Esophagus muscularis mucosa (tissue), 4 donors: Measurements from ENCODE around the gene GLTPD2. TPM values are rescaled to one million over a fixed set of nuclear protein-coding genes. Genes with fewer than 3 reads are reported as not detected.

ENCODE experiments used
- DNase-seq: peaks from one replicate; pipeline ENCODE4 v3.0.0-alpha.2; 2017; ENCODE audit errors: extremely low spot score
- H3K27ac ChIP-seq, 4 donors: fragments of 200-600 bp; sonication (generic); replicated peaks in 1 of 4; 1 replicate in 3 of 4; 2 replicates in 1 of 4; pipeline ENCODE4 v1.5.1; 2016 to 2019; ENCODE audit warnings: mild to moderate bottlenecking in 1 of 4
- H3K27me3 ChIP-seq, 4 donors: fragments of 200-600 bp; sonication (generic); one replicate each; pipeline versions ENCODE4 v1.5.1 to v1.6.0; 2016 to 2019
- H3K36me3 ChIP-seq, 4 donors: fragments of 200-600 bp; sonication (generic); one replicate each; pipeline ENCODE4 v1.5.1; 2016 to 2019
- H3K4me1 ChIP-seq, 4 donors: fragments of 200-600 bp; sonication (generic); one replicate each; pipeline ENCODE4 v1.5.1; 2016 to 2019
- H3K4me3 ChIP-seq, 4 donors: fragments of 200-600 bp; sonication (generic); 1 replicate in 2 of 4; 2 replicates in 2 of 4; pipeline ENCODE4 v1.5.1; 2016 to 2019; ENCODE audit warnings: mild to moderate bottlenecking in 4 of 4, moderate library complexity in 1 of 4
- H3K9me3 ChIP-seq, 4 donors: fragments of 200-600 bp; sonication (generic); 1 replicate in 3 of 4; 2 replicates in 1 of 4; pipeline ENCODE4 v1.5.1; 2016 to 2019
- EP300 ChIP-seq: sonication (generic); formaldehyde crosslinking; IDR thresholded peaks from one replicate; pipeline ENCODE4 v1.6.1; 2017; ENCODE audit warnings: antibody characterized with exemption
- POLR2A ChIP-seq: fragments of 450-650 bp; IDR thresholded peaks from one replicate; pipeline ENCODE4 v1.6.1; 2017; ENCODE audit warnings: antibody characterized with exemption, moderate library complexity, mild to moderate bottlenecking, low read depth
- POLR2AphosphoS5 ChIP-seq, 2 donors: sonication (generic); formaldehyde crosslinking; IDR thresholded peaks; one replicate each; pipeline ENCODE4 v1.6.1; 2017; ENCODE audit warnings: antibody characterized with exemption in 2 of 2
- WGBS: methylation state at CpG from one replicate; pipeline ENCODE4 v1.1.5; 2018; 5-methylcytosine and 5-hydroxymethylcytosine counted together
- intact Hi-C: fragments of 100-400 bp; cut with DNase I; formaldehyde crosslinking; loops from one replicate; pipeline ENCODE4 v1.15.1; 2023
- total RNA-seq, 4 donors: library from RNA; depleted of rRNA; stranded (reverse); fragments of >200 nt; gene quantifications; one replicate each; pipeline versions ENCODE4 v1.1.0 to v1.2.1, GENCODE V29; 2016
- TF ChIP-seq, protein P1 (sequence below), 3 experiments: fragments of 200-600 bp in 2 of 3; fragments of 450-650 bp in 1 of 3; sonication (generic) in 2 of 3; IDR thresholded peaks; one replicate each; pipeline ENCODE4 v1.5.1; 2017 to 2019; ENCODE audit warnings: antibody characterized with exemption in 3 of 3, mild to moderate bottlenecking in 2 of 3, moderate library complexity in 1 of 3

Gene GLTPD2
- total RNA-seq, 4 donors from 2014 or later, result not detected

DNA sequence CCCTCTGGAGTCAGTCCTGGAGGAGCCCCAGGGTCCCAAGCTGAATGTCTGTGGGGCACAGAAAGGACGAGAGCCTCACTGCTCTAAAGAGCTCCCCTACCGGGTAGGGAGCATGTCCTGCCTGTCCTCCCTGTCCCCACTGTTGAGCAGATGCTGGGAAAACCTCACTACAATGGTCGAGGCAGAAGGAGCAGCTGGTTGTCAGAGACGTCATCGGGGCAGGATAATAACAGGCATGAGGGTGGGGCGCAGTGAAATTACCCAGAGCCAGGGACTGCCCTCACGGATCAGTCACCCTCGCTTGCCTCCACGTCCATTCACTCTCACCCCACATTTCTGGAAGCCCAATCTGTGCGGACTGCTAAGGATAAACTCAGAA, 16.5 kb upstream of the GLTPD2 start:
- DNase-seq, result no peak
- Histone ChIP-seq H3K4me3 (no peak overlapping the region), H3K36me3 (no peaks in the 10 kb centered on the region), H3K27ac (no peak overlapping the region), H3K9me3 (no peaks in the 10 kb centered on the region), H3K4me1 (no peaks in the 10 kb centered on the region), H3K27me3 (peaks cover 0 to 31% (median 0%) of the 10 kb centered on the region in 4 donors)
- no peak for TF ChIP-seq POLR2A
- WGBS, result 82% methylated on average over 8 of the region's 10 CpGs
- intact Hi-C loops, result no loop called here

DNA sequence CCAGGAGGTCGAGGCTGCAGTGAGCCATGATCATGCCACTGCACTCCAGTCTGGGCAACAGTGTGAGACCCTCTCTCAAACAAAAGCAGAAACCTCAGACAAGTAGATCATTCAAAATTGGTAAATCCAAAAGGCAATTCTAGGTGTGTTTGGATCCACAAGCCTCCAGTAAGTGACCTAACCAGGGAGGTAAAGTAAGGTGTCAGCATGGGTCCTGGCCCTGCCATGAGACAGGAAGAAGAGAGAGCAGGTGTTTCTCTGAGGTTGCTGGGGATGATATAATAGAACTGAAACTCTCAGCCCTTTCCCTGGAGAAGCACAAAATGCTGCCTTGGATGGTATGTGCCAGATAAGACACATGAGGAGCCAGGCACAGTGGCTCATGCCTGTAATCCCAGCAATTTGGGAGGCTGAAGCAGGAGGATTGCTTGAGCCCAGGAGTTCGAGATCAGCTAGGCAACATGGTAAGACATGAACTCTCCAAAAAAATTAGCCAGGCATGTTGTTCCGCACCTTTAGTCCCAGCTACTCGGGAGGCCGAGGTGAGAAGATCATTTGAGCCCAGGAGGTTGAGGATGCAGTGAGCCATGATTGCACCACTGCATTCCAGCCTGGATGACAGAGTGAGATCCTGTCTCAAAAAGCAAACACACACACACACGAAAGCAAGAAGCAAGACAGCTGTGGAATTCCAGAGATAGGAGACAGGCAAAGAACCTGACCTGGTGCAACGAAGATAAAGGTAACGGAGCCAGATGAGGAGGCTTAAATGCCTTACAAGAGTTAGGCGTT, 10.6 kb upstream of the GLTPD2 start:
- H3K4me1 ChIP-seq, result no peaks in the 10 kb centered on the region
- no peaks in the 10 kb centered on the region for H3K36me3 ChIP-seq
- no peak overlapping the region for H3K27ac ChIP-seq
- no peak for TF ChIP-seq POLR2AphosphoS5 (IDR thresholded peaks at IDR 0.05)
- TF ChIP-seq EP300, result no peak
- TF ChIP-seq, protein P1, sequence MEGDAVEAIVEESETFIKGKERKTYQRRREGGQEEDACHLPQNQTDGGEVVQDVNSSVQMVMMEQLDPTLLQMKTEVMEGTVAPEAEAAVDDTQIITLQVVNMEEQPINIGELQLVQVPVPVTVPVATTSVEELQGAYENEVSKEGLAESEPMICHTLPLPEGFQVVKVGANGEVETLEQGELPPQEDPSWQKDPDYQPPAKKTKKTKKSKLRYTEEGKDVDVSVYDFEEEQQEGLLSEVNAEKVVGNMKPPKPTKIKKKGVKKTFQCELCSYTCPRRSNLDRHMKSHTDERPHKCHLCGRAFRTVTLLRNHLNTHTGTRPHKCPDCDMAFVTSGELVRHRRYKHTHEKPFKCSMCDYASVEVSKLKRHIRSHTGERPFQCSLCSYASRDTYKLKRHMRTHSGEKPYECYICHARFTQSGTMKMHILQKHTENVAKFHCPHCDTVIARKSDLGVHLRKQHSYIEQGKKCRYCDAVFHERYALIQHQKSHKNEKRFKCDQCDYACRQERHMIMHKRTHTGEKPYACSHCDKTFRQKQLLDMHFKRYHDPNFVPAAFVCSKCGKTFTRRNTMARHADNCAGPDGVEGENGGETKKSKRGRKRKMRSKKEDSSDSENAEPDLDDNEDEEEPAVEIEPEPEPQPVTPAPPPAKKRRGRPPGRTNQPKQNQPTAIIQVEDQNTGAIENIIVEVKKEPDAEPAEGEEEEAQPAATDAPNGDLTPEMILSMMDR (IDR thresholded peaks at IDR 0.05), result no peak
- no peak for TF ChIP-seq POLR2A
- intact Hi-C loops, result no loop called here
- DNase-seq, result no peak
- no peak overlapping the region for H3K4me3 ChIP-seq
- 40% methylated on average over 5 of the region's 9 CpGs for WGBS
- peaks cover 0 to 66% (median 12%) of the 10 kb centered on the region in 4 donors for H3K27me3 ChIP-seq
- H3K9me3 ChIP-seq, result no peaks in the 10 kb centered on the region

DNA sequence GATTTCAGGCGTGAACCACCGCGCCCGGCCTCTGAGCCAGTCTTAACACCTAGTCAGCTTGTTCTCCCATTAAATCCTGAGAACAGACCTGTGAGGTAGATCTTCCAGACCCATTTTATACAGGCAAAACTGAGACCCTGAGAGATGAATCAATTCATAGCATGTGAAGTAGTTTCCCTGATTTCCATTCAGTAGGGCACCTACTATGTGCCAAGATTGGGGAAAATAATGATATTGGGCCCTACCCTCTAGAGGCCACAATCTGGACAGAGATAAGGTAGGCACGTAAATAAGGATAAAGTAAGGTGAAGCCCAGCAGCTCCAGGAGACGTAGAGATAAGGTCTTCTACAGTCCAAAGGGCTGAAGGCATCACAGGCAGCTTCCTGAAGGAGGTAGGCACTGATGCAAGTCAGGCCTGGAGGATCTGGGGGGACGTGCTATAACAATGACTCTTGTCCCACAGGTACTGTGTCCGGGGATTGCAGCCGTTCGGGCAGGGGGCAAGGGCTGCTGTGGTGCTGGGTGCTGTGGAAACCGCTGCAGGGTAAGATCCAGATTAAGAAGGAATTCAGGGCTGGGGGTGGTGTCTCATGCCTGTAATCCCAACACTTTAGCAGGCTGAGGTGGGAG, 8.3 kb upstream of the GLTPD2 start:
- no peak for TF ChIP-seq EP300
- TF ChIP-seq, protein P1 (IDR thresholded peaks at IDR 0.05), result no peak
- TF ChIP-seq POLR2AphosphoS5 (IDR thresholded peaks at IDR 0.05), result no peak
- no peak for DNase-seq
- WGBS, result 90% methylated on average over 11 of the region's 11 CpGs
- H3K27me3 ChIP-seq, result peaks cover 0 to 76% (median 14%) of the 10 kb centered on the region in 4 donors
- H3K27ac ChIP-seq, result no peak overlapping the region
- no peaks in the 10 kb centered on the region for H3K36me3 ChIP-seq
- no peaks in the 10 kb centered on the region for H3K9me3 ChIP-seq
- H3K4me1 ChIP-seq, result peaks cover 6 to 8% (median 7%) of the 10 kb centered on the region in 4 donors
- H3K4me3 ChIP-seq, result no peak overlapping the region
- intact Hi-C loops, result no loop called here

DNA sequence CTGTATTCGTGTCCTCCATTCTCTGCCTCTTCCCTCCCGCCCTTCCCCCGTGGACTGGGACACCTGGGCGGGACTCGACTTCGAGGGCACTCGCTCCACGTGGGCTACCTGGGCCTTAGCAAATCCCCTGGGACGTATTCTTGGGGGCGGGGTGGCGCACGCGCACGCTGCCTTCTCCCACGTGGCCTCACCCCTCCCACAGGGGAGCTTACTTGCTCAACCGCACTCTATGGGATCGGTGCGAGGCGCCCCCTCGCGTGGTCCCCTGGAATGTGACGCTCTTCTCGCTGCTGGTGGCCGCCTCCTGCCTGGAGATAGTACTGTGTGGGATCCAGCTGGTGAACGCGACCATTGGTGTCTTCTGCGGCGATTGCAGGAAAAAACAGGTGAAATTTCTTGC, 6.1 kb upstream of the GLTPD2 start:
- H3K4me1 ChIP-seq, result peaks cover 23 to 30% (median 29%) of the 10 kb centered on the region in 4 donors
- H3K27me3 ChIP-seq, result peaks cover 0 to 79% (median 16%) of the 10 kb centered on the region in 4 donors
- H3K36me3 ChIP-seq, result no peaks in the 10 kb centered on the region
- no peak for DNase-seq
- no peak for TF ChIP-seq POLR2AphosphoS5 (IDR thresholded peaks at IDR 0.05)
- TF ChIP-seq, protein P1 (IDR thresholded peaks at IDR 0.05), result no peak
- TF ChIP-seq EP300, result no peak
- TF ChIP-seq POLR2A, result no peak
- H3K27ac ChIP-seq, result no peak overlapping the region
- no peak overlapping the region for H3K4me3 ChIP-seq
- intact Hi-C loops, result no loop called here
- WGBS, result 42% methylated on average over 19 of the region's 28 CpGs
- no peaks in the 10 kb centered on the region for H3K9me3 ChIP-seq

DNA sequence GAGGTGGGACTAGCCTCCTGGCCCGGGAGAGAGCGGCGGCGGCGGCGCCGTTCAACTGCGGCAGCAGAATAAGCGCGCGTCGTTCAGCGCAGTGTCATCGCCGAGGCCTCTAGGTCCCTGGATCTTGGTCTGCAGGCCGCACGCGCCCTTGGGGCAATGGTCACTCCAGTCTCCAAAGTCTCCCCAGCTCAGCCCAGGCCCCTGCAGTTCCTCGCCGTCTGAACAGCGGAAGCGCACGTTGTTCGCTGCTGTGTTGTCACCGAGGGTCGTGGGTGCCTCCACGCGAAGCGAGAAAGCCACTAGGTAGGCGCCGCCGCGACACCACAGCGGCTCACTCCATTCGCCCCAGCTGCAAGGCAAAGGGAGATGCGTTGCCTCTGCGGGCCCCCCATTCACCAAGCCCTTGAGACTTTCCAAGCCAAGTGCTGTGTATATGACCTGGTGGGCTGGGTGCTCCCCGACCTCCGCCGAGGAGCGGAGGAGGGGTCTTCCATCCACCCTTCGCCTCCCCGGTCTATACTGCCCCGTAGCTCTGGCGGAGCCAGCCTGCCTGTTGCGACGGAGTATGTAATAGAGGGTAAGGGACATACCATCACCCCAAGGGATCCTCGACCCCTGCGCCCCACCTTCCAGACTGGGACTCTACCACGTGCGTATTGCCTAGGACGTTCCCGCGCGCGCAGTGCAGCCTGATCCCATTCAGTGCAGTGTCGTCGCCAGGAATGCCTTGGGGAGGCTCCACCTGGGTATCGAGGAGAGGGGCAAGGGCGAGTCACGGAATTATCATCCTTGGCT, 3.3 kb upstream of the GLTPD2 start:
- WGBS, result 12% methylated on average over 29 of the region's 61 CpGs

More for the DNA sequence above, 3.3 kb upstream of the GLTPD2 start:
- Histone ChIP-seq H3K9me3 (no peaks in the 10 kb centered on the region), H3K27ac (no peak overlapping the region), H3K4me1 (peaks cover 33 to 46% (median 45%) of the 10 kb centered on the region in 4 donors), H3K4me3 (peak overlapping the region; percentile 31 to 50 (median 42)), H3K27me3 (peaks cover 0 to 53% (median 11%) of the 10 kb centered on the region in 4 donors), H3K36me3 (no peaks in the 10 kb centered on the region)
- DNase-seq, result no peak
- TF ChIP-seq, protein P1 (IDR thresholded peaks at IDR 0.05), result no peak
- TF ChIP-seq POLR2AphosphoS5 (IDR thresholded peaks at IDR 0.05), result no peak
- TF ChIP-seq EP300, result no peak
- no peak for TF ChIP-seq POLR2A
- intact Hi-C loops, result loop anchor here (2.0 kb wide), 1 partner anchor 103 kb away; no protein-coding TSS in a partner anchor
